ENCODE data around the gene OSBPL5.

OSBPL5 gene

DNA sequence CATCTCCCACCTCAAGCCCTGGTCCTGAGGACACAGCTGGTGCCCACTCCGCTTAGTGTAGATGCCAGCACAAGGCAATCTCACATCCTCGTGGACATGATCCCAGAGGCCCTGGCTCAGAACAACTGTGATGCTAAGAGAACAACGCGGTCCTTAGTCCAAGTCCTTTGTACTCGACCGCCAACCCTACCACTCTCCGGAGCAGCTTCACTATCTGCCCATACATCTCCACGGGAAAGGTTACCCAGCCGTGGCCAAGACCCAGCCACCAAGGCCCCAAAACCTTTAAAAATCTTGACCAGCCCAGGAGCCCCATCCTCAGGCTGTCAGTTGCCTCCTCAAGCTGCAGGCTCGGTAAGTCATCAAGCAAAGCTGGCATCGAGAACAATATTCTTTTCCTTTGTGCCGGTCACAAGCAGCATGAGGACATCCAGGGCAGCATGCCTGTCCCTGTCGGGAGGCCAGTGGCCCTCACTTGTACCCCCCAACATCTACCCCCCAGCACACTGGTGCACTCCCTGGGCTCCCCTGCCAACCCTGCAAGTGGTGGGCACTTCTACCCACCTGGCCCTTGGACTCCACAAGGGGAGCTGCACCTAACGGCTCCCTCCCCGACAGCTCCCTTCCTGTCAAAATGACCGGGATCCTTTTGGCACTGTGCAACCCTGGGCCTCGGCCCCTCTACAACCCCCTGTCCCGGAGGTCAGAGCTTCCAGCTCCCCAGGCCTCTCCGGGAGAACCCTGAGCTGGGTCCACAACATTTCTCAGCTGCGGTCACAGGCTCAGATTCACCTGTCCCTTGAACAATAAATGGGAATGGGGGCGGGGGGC, 2.5 kb downstream of the OSBPL5 start:
- no peak for DNase-seq

DNA sequence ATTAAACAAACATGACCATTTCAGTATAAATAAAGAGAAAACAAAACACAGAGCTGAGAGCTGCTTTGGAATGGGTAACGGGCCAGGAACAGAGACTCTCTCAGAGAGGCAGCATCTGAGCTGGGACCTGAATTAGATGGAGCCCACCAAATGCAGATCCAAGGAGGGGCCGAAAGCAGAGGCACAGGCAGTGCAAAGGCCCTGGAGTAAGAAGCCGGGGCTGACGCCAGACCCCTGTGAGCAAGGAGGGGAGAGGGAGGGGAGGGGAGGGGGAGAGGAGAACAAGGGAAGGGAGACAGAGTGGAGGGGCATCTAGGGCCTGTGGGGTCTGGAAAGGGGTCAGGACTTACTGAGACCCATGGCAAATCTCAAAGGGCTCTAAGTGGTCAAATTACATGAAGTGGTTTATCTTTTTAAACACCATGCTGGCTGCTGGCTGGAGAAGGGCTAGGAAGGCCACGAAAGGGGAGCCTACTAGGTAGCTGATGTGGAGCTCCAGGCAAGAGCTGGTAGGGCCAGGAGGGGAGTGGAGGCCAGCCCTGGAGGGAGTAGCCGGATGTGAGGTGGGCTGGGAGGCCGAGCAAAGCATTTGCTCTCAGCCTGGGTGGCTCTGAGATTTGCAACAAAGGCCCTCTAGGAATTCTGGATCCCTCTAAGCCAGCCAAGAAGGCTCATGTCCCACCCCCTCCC, 3.2 kb downstream of the OSBPL5 start:
- DNase-seq, result no peak

GRCh38 chr11:3161309-3161708, 3.8 kb downstream of the OSBPL5 start:
- DNase-seq, result no peak

DNA sequence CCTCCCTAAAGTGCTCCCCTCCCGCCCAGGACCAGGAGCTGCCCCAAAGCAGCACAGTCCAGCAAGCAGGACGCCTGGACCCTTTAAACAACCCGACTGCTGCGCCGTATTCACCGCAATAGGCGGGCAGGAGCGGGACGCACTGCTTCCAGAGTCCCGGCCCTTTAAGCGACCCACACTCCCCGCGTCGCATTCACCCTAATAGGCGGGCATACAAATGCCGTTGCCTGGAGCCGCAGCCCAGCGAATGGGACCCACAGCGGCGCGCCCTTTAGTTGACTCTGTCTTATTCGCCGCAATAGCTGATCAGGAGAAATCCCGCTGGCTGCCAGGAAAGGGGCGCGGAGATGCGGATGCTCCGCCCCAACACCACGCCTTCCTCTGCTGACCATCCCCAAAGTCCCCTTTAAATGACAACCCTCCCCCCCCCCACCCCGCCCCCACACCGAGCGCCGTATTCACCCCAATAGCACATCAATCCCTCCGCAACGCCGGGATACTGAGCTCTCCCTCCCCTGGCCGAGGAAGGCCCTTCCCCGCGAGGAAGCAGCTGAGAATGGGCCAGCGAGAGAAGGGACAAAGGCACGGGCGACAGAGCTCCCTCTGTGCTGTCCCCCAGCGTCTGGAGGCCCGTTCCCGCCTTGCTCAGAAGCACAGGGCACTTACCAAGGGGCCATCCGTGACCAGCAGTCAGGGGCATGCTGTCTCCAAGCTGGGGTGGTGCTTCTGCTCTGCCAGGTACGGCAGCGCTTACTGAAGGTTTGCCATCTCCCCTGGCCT, 4.7 kb downstream of the OSBPL5 start:
- DNase-seq, result peak; percentile 72 to 74

DNA sequence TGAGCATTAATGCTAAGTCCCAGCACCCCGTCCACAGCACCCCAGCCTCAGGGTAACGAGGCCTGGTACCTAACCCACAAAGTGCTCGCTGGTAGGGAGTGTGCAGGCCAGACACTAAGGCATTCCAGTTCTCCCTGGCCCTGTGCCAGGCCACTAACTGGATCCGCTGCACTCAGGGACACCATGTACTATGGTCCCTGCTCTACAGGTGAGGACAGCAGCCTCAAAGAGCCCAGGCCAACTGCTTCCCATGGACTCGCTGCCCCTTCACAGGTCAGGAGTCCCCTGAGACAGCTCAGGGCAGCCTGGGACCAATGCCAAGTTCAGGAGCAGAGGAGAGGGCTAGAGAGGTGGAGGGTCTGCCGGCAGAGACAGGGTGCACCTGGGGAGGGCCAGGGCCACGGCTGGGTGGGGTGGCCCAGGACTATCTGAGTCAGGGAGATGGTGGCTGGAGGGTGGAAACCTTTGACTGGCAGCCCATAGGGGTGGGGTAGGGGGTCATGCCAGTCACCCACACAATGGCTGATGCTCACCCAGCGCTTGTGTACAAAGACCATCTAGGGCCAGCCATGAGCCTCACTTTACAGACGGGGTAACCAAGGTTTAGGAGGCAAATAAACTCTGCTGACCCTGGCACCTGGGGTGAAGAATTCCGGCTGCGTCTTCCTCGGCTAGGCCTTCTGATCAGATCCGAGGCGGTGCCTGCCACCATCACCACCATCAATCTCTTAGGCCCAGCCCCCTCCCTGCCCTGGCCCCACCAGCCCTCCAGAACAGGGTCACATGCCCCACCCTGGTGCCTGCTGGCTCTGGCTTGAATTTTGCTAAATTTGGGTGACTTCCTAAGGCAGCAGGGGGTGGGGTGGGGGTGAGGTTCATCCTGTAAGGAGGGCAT, 5.6 kb downstream of the OSBPL5 start:
- no peak for DNase-seq

GRCh38 chr11:3158821-3159220, 6.3 kb downstream of the OSBPL5 start:
- DNase-seq, result no peak

DNA sequence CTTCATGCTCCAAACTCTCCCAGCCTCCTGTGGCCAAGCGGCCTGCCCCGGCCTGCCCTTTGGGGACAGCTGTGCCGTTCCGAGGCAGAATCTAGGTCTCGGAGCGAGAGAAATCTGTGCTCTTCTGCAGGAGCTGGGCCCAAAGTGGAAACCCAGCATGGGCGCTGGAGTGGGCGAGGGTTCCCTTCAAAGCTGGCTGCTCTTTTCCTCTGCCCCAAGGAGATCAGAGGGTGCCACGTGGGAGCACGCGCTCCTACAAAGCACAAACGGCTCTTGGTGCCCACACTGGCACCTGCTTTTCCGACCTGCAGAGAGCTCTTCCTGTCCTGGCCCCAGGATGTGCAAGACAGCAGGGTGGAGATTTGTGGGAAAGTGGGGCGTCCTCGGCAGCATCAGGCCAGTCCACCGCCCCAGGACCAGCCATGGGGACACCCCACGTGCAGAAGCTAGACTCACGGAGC, 6.9 kb downstream of the OSBPL5 start:
- DNase-seq, result no peak

GRCh38 chr11:3157381-3158130, 7.6 kb downstream of the OSBPL5 start:
- DNase-seq, result no peak

GRCh38 chr11:3156661-3157311, 8.3 kb downstream of the OSBPL5 start:
- no peak for DNase-seq

DNA sequence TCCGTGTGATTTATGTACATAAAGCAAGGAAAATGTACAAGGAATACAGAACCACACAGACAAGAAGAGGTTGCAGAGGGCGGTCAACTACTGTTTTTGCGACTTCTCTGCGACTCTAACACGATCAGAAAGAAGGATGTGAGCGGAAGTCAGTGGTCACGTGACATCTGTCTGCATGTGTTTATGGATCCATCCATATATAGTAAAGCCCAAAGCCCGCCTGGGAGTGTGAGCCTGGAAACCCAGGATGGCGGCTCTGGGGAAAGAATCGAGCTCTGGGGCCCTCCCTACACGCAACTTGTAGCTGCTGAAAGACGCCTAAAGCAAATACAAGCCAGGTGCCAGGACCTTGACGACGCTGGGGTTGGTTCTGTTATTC, 8.8 kb downstream of the OSBPL5 start:
- DNase-seq, result no peak

DNA sequence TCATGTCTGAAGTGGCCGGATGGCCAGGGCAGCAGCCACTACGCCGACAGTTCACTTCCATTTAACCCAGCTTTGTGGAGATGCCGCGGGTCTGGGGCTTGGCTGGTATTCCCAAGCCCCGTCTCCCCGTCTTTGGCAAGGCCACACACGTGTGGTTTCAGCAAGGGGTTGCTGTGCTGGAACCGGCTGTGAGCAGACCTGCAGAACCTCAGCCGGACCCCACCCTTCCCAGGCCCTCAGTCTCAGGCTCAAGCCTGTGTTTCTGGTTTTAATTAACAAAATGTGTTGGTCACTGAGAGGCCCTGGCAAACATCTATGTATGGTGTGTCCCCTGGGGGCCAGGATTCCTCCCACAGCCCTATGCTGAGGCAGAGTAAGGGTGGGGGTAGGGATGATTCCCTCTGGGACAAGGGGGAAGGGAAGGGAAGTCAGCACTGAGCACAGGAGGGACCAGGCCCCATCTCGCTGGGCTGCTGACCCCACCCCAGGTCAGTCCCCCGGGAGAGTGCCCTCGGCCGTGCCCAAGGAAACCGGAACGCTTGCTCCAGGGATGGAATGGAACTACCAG, 9.3 kb downstream of the OSBPL5 start:
- no peak for DNase-seq

GRCh38 chr11:3155216-3155615, 9.9 kb downstream of the OSBPL5 start:
- DNase-seq, result no peak

DNA sequence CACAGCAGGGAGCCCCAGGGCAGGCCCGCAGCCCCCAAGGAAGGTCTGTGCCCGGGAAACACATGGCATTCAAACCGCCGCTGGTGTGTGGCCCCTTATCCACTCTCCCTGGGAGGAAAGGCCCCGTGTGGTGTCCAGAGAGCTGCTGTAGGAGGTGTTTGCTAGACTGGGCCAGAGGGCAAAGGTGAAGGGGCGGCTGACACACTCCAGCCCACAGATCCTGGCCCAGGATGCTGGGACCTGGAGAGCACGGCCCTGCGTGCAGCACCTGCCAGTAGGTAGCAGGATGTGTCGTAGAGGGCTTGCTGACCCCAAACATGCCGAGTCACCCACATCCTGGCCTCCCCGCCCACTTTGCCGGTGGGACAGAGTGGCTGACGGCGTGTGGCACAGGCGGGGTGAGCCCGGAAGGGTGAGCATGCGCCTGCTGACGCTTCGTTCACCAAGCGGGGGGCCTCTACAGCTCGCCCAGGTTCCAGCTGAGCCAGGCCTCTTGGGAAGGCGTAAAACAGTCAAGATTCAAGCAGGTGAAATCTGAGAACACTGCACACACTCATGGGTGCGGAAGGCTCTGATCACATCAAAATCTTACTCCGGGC, 11.0 kb downstream of the OSBPL5 start:
- no peak for DNase-seq

DNA sequence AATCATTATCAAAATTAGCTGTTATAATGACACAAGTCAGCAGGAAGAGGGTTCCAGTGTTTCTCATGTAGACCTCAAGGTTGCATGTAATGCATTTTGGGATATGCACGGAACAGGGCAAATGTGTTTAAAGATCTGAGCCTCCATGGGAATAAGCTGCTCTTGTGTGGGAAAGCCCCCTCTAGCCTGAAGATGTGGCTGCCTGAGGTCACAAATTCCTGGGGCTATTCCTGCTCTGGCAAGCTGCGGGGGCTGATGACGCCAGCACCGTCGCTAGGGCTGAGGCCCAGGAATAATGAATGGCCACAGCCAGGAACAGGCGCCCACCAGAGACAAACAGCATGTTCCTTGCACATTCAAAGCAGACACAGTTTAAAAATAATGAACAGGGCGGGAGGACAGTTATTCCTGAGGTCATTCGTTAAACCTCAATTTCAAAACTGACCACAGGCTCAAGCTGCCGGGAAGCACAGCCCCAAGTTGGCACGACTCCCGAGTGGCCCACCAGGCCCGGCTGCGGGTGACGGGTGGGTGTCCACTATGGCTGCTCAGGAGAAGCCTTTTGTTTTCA, 11.7 kb downstream of the OSBPL5 start:
- no peak for DNase-seq

DNA sequence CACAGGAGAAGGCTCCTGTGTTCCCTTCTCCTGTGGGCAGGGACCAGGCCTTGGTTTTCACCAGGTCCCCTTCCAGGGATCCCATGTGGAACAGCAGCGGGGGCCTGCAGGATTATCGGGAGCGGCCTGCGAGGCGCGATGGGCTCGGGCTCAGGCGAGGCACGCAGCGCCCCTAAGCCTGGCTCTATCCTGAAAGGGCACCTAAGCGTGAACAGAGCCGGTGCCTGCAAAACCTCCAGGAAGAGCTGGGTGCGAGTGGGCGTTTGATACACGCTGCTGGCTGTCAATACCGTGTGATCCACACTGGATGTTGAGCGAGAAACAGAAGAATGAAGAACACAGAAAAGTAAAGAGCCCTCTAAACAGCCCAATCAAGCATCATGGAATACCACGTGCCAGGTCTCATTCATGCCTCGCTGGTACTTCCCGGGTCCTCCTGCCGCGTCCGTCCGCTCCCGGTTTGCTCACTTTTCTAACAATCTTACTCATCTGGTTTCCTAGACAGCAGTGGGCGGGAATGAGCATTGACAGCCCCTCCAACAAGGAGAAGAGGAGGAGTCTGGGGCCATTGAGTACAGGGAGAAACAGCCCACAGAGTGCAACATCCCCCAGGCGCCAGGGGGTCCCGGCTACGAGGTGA, 12.5 kb downstream of the OSBPL5 start:
- no peak for DNase-seq

DNA sequence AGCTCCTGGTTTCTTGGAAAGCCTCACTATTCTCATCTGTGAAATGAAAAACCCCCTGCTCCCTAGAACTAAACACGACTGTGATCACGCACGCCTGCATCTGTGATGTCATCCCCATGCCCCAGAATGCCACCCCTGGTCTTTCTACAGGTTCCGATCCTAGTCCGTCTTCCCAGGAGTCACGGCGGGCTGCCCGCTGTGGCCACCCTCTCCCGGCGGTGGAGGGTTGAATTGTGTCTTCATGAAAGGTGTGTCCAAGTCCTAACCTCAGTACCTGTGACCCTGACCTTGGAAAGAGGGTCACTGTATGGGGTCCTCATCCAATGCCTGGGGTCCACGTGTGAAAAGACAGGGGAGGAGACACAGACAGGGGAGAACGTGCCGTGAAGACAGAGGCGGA, 14.4 kb downstream of the OSBPL5 start:
- DNase-seq, result no peak

GRCh38 chr11:3149852-3150188, 15.3 kb downstream of the OSBPL5 start:
- DNase-seq, result no peak

DNA sequence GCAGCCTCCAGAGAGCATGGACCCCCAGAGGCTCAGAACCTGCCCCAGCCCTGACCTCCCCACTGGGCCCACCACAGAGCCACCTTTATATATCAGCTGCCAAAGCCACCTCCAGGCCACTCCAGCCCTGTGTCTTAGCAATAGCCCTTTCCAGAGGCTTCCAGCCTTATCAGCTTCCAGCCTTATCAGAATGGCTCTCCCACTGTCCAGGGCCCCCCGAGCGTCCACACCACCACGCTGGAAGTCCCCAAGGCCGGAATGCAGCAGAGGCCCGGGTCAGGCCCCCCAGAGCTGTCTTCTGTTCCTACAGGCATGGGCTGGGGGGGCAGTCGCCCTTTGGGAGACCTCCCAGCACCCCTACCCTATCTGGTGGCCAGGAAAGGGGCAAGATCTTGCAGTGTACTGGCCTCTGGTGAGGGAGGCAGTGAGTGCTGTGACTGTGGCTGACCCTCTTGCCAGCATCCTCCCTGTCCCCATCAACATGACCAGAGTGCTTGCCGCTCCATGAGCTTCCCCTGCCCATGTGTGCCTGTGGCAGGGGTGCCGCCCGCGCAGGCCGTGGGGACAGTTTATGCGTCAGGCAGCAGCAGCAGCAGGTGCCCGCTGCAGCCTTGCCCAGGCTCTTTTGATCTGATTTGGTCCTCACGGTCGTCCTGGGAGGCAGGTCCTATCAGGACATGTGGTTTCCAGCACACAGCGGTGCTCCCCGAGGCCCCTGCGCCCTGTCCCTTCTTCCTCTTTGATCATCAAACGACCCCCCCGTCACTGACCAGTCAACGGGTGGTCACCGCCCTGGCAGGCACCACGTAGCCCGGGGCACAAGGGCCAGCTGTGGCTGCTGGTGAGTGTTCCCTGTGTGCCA, 15.9 kb downstream of the OSBPL5 start:
- DNase-seq, result no peak

All from NCI-H1930 (cell line).